HL-60 (cell line): ENCODE measurements around the gene PLSCR5.
A peak's percentile ranks its signal among the peaks of the same experiment; 100 is the strongest.

Experiments
- DNase-seq, 2 experiments: peaks; one replicate each; pipeline ENCODE4 v3.0.0-alpha.2; 2010 to 2020; ENCODE audit warnings: low read depth in 1 of 2, low spot score in 1 of 2
- H3K27ac ChIP-seq: fragments of 250-450 bp; sonication (Bioruptor Pico); replicated peaks from 2 replicates; pipeline ENCODE4 v1.5.1; 2020; ENCODE audit warnings: mild to moderate bottlenecking, moderate library complexity
- H3K27me3 ChIP-seq: fragments of 250-450 bp; sonication (Bioruptor Pico); 2 replicates; pipeline ENCODE4 v1.5.1; 2021; ENCODE audit warnings: mild to moderate bottlenecking, moderate library complexity; ENCODE audit not compliant: insufficient read depth, poor library complexity, severe bottlenecking
- H3K4me3 ChIP-seq: replicated peaks from 2 replicates; pipeline ENCODE4 v1.5.1; 2011; ENCODE audit warnings: mild to moderate bottlenecking, control low read depth, low read length; ENCODE audit not compliant: insufficient read depth
- CTCF ChIP-seq: IDR thresholded peaks from one replicate; pipeline ENCODE4 v1.5.1; 2011; ENCODE audit warnings: low read length, control low read depth, inconsistent platforms; ENCODE audit not compliant: insufficient read depth
- GABPA ChIP-seq: IDR thresholded peaks from 2 replicates; pipeline ENCODE4 v1.6.1; 2012; ENCODE audit warnings: low read depth
- POLR2AphosphoS5 ChIP-seq: IDR thresholded peaks from 2 replicates; pipeline ENCODE4 v1.6.1; 2012; ENCODE audit warnings: low read depth
- REST ChIP-seq: IDR thresholded peaks from 2 replicates; pipeline ENCODE4 v1.6.1; 2012; ENCODE audit warnings: low read depth; ENCODE audit not compliant: insufficient replicate concordance
- SPI1 ChIP-seq: IDR thresholded peaks from 2 replicates; pipeline ENCODE4 v1.6.1; 2012; ENCODE audit warnings: low read depth, mild to moderate bottlenecking, borderline replicate concordance

PLSCR5 gene

GRCh38 chr3:146560678-146561077, 44.5 kb downstream of the PLSCR5 start:
- TF ChIP-seq SPI1 (no peak), CTCF (no peak), GABPA (no peak), REST (no peak), POLR2AphosphoS5 (no peak)
- Histone ChIP-seq H3K27me3 (no peaks in the 10 kb centered on the region), H3K4me3 (no peak overlapping the region), H3K27ac (no peak overlapping the region)
- DNase-seq, result no peak

- no peaks in the 10 kb centered on the region for H3K27me3 ChIP-seq
- no peak for DNase-seq
- TF ChIP-seq GABPA (no peak), SPI1 (no peak), POLR2AphosphoS5 (no peak), REST (no peak), CTCF (no peak)
- no peak overlapping the region for H3K4me3 ChIP-seq
- peak overlapping the region; percentile 67 for H3K27ac ChIP-seq
These were observed 45.8 kb downstream of the PLSCR5 start for GRCh38 chr3:146559388-146559787.

- TF ChIP-seq GABPA (no peak), SPI1 (no peak; the same call in 1 of the 2 replicates), REST (no peak), POLR2AphosphoS5 (no peak), CTCF (no peak)
- Histone ChIP-seq H3K27me3 (no peaks in the 10 kb centered on the region), H3K4me3 (no peak overlapping the region), H3K27ac (peak overlapping the region; percentile 67)
- DNase-seq, result peak in 1 of 2 experiments; percentile 83
These were observed 46.4 kb downstream of the PLSCR5 start for GRCh38 chr3:146558781-146559180.
